IMR-90 (cell line): ENCODE measurements around the gene STXBP6. TPM values are rescaled to one million over a fixed set of nuclear protein-coding genes. Genes with fewer than 3 reads are reported as not detected.
"Not testable (repeated sequence)": the region's sequence is repeated elsewhere in the genome, so short reads cannot be mapped to it uniquely, and the experiment has no call there.

Experiments used
- ATAC-seq: fragments of 200-7000 bp; cut with Tn5 transposase; 2 replicates; pipeline ENCODE4 v1.9.1; 2020; ENCODE audit warnings: low read depth, mild to moderate bottlenecking, moderate library complexity
- BruUV-seq: library from RNA; stranded (reverse); fragments of 400-500 nt; replicated peaks from 2 replicates; lab custom pipeline; 2021; lab: Mats Ljungman, UMichigan
- CTCF ChIA-PET: fragments of 300-600 bp; formaldehyde crosslinking; extraction: SDS; loops from one replicate; lab custom pipeline; 2021; ENCODE audit warnings: antibody characterized with exemption; lab: Yijun Ruan, JAX
- POLR2A ChIA-PET: fragments of 300-600 bp; sonication (Branson Sonifier 250); formaldehyde crosslinking; loops from one replicate; lab custom pipeline; 2022; ENCODE audit warnings: antibody characterized with exemption; ENCODE audit not compliant: unreplicated experiment; lab: Charles Lee
- DNase-seq: peaks from one replicate; pipeline ENCODE4 v3.0.0; 2013
- H2AFZ ChIP-seq: replicated peaks from 2 replicates; pipeline ENCODE3; 2013; ENCODE audit warnings: low read length, mild to moderate bottlenecking; ENCODE audit not compliant: poor library complexity
- H2AK5ac ChIP-seq: 2 replicates; pipeline ENCODE4 v1.6.1; 2013; ENCODE audit warnings: low read depth, low read length, inconsistent platforms
- H2AK9ac ChIP-seq: replicated peaks from 2 replicates; pipeline ENCODE3; 2013; ENCODE audit warnings: mild to moderate bottlenecking, low read depth, low read length, moderate library complexity; ENCODE audit not compliant: poor library complexity
- H2BK120ac ChIP-seq: 2 replicates; pipeline ENCODE4 v1.6.1; 2013; ENCODE audit warnings: low read depth, low read length, inconsistent platforms
- H2BK15ac ChIP-seq: 3 replicates; pipeline ENCODE4 v1.6.1; 2013; ENCODE audit warnings: low read depth, low read length, inconsistent platforms
- H2BK20ac ChIP-seq: 2 replicates; pipeline ENCODE4 v1.6.1; 2013; ENCODE audit warnings: low read depth, mild to moderate bottlenecking, inconsistent platforms, low read length, moderate library complexity
- H2BK5ac ChIP-seq: 2 replicates; pipeline ENCODE4 v1.6.1; 2013; ENCODE audit warnings: mild to moderate bottlenecking, low read depth, low read length, inconsistent platforms; ENCODE audit not compliant: poor library complexity, severe bottlenecking
- H3K14ac ChIP-seq: replicated peaks from 2 replicates; pipeline ENCODE4 v1.6.1; 2013; ENCODE audit warnings: low read depth, low read length, inconsistent platforms
- H3K18ac ChIP-seq: 2 replicates; pipeline ENCODE4 v1.6.1; 2013; ENCODE audit warnings: low read depth, low read length, control low read depth
- H3K23ac ChIP-seq: 2 replicates; pipeline ENCODE4 v1.6.1; 2013; ENCODE audit warnings: low read depth, low read length, inconsistent platforms
- H3K27ac ChIP-seq: 2 replicates; pipeline ENCODE4 v1.5.1; 2013; ENCODE audit warnings: mild to moderate bottlenecking, control low read depth, low read length; ENCODE audit not compliant: insufficient read depth
- H3K27me3 ChIP-seq: 2 replicates; pipeline ENCODE4 v1.6.1; 2013; ENCODE audit warnings: low read length; ENCODE audit not compliant: control insufficient read depth, insufficient read depth
- H3K36me3 ChIP-seq: 2 replicates; pipeline ENCODE4 v1.6.1; 2013; ENCODE audit warnings: low read length, mixed read lengths; ENCODE audit not compliant: control insufficient read depth, insufficient read depth
- H3K4ac ChIP-seq: 2 replicates; pipeline ENCODE4 v1.6.1; 2013; ENCODE audit warnings: low read depth, low read length, inconsistent platforms
- H3K4me1 ChIP-seq: 2 replicates; pipeline ENCODE4 v1.6.1; 2013; ENCODE audit warnings: low read length, mixed read lengths; ENCODE audit not compliant: control insufficient read depth, insufficient read depth
- H3K4me2 ChIP-seq: 2 replicates; pipeline ENCODE4 v1.6.1; 2013; ENCODE audit warnings: low read depth, mild to moderate bottlenecking, control low read depth, low read length, moderate library complexity
- H3K4me3 ChIP-seq: 2 replicates; pipeline ENCODE4 v1.5.1; 2013; ENCODE audit warnings: low read depth, mild to moderate bottlenecking, control low read depth, low read length, moderate library complexity; ENCODE audit not compliant: insufficient read depth
- H3K56ac ChIP-seq: 2 replicates; pipeline ENCODE4 v1.6.1; 2013; ENCODE audit warnings: low read length, inconsistent platforms; ENCODE audit not compliant: insufficient read depth; ENCODE audit errors: extremely low read depth
- H3K79me1 ChIP-seq, 2 experiments: 2 replicates each; pipeline ENCODE4 v1.6.1; 2013; ENCODE audit warnings: low read length in 2 of 2, inconsistent platforms in 1 of 2, low read depth in 1 of 2
- H3K9ac ChIP-seq: 2 replicates; pipeline ENCODE4 v1.6.1; 2013; ENCODE audit warnings: low read depth, low read length, control low read depth
- H3K9me1 ChIP-seq: 2 replicates; pipeline ENCODE4 v1.6.1; 2013; ENCODE audit warnings: low read length, inconsistent platforms; ENCODE audit not compliant: insufficient read depth
- H3K9me3 ChIP-seq: 2 replicates; pipeline ENCODE4 v1.6.1; 2013; ENCODE audit warnings: low read length; ENCODE audit not compliant: control insufficient read depth, insufficient read depth
- H4K20me1 ChIP-seq: 2 replicates; pipeline ENCODE4 v1.6.1; 2013; ENCODE audit warnings: low read length, inconsistent platforms; ENCODE audit not compliant: insufficient read depth
- H4K5ac ChIP-seq: 2 replicates; pipeline ENCODE4 v1.6.1; 2013; ENCODE audit warnings: mild to moderate bottlenecking, low read depth, low read length, control low read depth
- H4K8ac ChIP-seq, 2 experiments: 2 replicates each; pipeline ENCODE4 v1.6.1; 2013; ENCODE audit warnings: low read depth in 2 of 2, low read length in 2 of 2, control low read depth in 1 of 2, inconsistent platforms in 1 of 2
- H4K91ac ChIP-seq: 2 replicates; pipeline ENCODE4 v1.6.1; 2013; ENCODE audit warnings: low read depth, low read length, inconsistent platforms; ENCODE audit not compliant: insufficient read depth
- BHLHE40 ChIP-seq: fragments of 150-350 bp; IDR thresholded peaks from 2 replicates; pipeline ENCODE4 v1.6.1; 2016; ENCODE audit warnings: mild to moderate bottlenecking, low read depth, low read length
- CHD1 ChIP-seq: IDR thresholded peaks from 2 replicates; pipeline ENCODE4 v1.6.1; 2012; ENCODE audit warnings: low read depth, low read length, improper control_type of control experiment
- CTCF ChIP-seq: conservative IDR thresholded peaks from 2 replicates; pipeline ENCODE4 v1.5.1; 2012; ENCODE audit warnings: mild to moderate bottlenecking, low read depth, low read length, improper control_type of control experiment
- MXI1 ChIP-seq: IDR thresholded peaks from 2 replicates; pipeline ENCODE4 v1.6.1; 2012; ENCODE audit warnings: low read depth, mild to moderate bottlenecking, low read length, moderate library complexity, borderline replicate concordance
- RFX5 ChIP-seq: IDR thresholded peaks from 2 replicates; pipeline ENCODE4 v1.8.0; 2012; ENCODE audit warnings: low read depth, mild to moderate bottlenecking, low read length, moderate library complexity
- USF2 ChIP-seq: fragments of 150-350 bp; IDR thresholded peaks from 2 replicates; pipeline ENCODE4 v1.6.1; 2017; ENCODE audit warnings: mild to moderate bottlenecking, antibody characterized with exemption, low read length, low read depth
- WGBS, 2 experiments: methylation state at CpG; one replicate each; pipeline versions ENCODE4 v1.1.5 to v1.1.7; 2013; ENCODE audit warnings: missing lambda C conversion rate in 2 of 2; ENCODE audit not compliant: insufficient read length in 1 of 2; ENCODE audit errors: extremely low coverage in 2 of 2; 5-methylcytosine and 5-hydroxymethylcytosine counted together
- dilution Hi-C: fragments of 300-500 bp; cut with HindIII; formaldehyde crosslinking; loops from one replicate; pipeline ENCODE4 v1.14.3; 2018; ENCODE audit warnings: low sequenced_read_pairs; ENCODE audit not compliant: unreplicated experiment
- in situ Hi-C: fragments of 300-500 bp; cut with MboI; formaldehyde crosslinking; loops from 3 replicates; pipeline ENCODE4 v1.14.3; 2019; ENCODE audit warnings: low sequenced_read_pairs, inconsistent platforms, mixed read lengths
- intact Hi-C: fragments of 100-400 bp; cut with micrococcal nuclease; formaldehyde crosslinking; loops from 2 replicates; pipeline ENCODE4 v1.10.0; 2022
- polyA plus RNA-seq, 3 experiments: library from polyadenylated mRNA; depleted of rRNA; stranded (reverse); fragments of >200 nt; gene quantifications; 2 replicates each; pipeline ENCODE4 v1.2.3, GENCODE V29; 2012; ENCODE audit warnings: low replicate concordance in 1 of 3
- total RNA-seq: library from RNA; depleted of rRNA; stranded (reverse); fragments of >200 nt; gene quantifications from 2 replicates; pipeline ENCODE4 v1.2.3, GENCODE V29; 2012

STXBP6 gene
- total and polyA plus RNA-seq, 2 of the 4 experiments (the other 2 are of a cell fraction): 14.2 to 14.3 TPM

DNA sequence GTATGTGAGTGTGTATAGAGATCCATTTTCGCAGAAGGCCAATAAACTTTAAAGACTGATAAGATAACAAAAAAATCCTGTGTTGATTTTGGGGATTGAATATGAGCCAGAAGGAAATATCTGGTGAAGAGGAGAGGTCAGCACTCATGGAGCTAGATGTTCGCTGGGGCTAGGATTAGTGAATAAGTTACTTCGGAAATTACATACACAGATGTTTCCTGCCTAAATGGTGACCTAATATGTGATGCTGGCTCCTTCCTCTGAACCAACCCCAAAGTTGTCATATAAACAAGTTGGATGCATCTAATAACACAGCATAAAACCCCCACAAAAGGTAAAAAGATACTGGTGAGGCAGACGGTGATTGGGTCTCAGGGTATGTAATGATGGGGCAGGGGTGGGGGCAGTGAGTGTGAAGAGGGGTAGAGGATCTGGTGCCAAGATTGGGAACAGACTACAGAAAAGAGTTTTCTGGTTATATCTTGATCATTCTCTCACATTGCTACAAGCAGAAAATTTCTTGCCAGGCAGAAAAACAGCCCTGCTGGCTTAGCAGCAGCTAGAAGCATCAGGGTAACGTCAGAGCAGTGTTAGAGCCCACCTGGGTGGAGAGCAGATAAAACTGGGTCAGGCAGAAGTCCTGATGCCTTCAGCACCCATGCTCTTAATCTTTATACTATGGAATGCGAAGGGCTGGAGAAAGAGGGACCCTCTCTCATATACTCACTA lies 275.6 kb downstream of the STXBP6 start:
- CTCF ChIA-PET: no interaction called here
- Histone ChIP-seq H2BK5ac (no peak overlapping the region), H4K8ac (no peak overlapping the region), H3K36me3 (no peaks in the 10 kb centered on the region), H3K4me2 (no peak overlapping the region), H4K91ac (no peak overlapping the region), H3K79me1 (no peaks in the 10 kb centered on the region), H3K27me3 (no peaks in the 10 kb centered on the region), H2AK5ac (no peak overlapping the region), H3K4me1 (no peaks in the 10 kb centered on the region), H3K56ac (no peak overlapping the region), H4K20me1 (no peaks in the 10 kb centered on the region), H2AFZ (no peak overlapping the region), H2BK20ac (no peak overlapping the region), H3K4me3 (no peak overlapping the region), H3K18ac (no peak overlapping the region), H3K4ac (no peak overlapping the region), H4K5ac (no peak overlapping the region), H3K27ac (no peak overlapping the region), H3K14ac (no peak overlapping the region), H3K9ac (no peak overlapping the region), H2AK9ac (no peak overlapping the region), H2BK15ac (no peak overlapping the region), H3K23ac (no peak overlapping the region), H3K9me1 (no peaks in the 10 kb centered on the region), H3K9me3 (no peaks in the 10 kb centered on the region), H2BK120ac (no peak overlapping the region)
- WGBS, 2 experiments: no CpG with 5 or more reads among the region's 6 CpGs
- intact Hi-C loops: no loop called here
- TF ChIP-seq CTCF: no peak
- TF ChIP-seq CHD1: no peak
- TF ChIP-seq USF2: no peak
- no peak for TF ChIP-seq MXI1
- no peak for TF ChIP-seq BHLHE40
- TF ChIP-seq RFX5: no peak
- BruUV-seq: no TSS peak
- DNase-seq (no peak), ATAC-seq (no peak)
- in situ Hi-C loops: no loop called here
- POLR2A ChIA-PET: no interaction called here
- dilution Hi-C loops: no loop called here

DNA sequence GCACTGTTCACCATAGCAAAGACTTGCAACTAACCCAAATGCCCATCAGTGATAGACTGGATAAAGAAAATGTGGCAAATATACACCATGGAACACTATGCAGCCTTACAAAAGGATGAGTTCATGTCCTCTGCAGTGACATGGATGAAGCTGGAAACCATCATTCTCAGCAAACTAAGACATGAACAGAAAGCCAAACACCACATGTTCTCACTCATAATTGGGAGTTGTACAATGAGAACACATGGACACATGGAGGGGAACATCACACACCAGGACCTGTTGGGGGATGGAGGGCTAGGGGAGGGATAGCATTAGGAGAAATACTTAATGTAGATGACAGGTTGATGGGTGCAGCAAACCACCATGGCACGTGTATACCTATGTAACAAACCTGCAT lies 276.4 kb downstream of the STXBP6 start:
- DNase-seq, H3K14ac ChIP-seq, H4K5ac ChIP-seq, CTCF ChIA-PET, H3K56ac ChIP-seq, ATAC-seq, H2AFZ ChIP-seq, H3K18ac ChIP-seq, in situ Hi-C loops, H3K4me3 ChIP-seq, intact Hi-C loops, BruUV-seq, H2BK120ac ChIP-seq, H4K20me1 ChIP-seq, POLR2A ChIA-PET, H3K23ac ChIP-seq, dilution Hi-C loops, H2BK20ac ChIP-seq, H3K9ac ChIP-seq, H3K4me2 ChIP-seq, H3K27me3 ChIP-seq, H4K91ac ChIP-seq, H3K27ac ChIP-seq, H3K4me1 ChIP-seq, H2AK9ac ChIP-seq, H2AK5ac ChIP-seq, H3K36me3 ChIP-seq, H3K9me1 ChIP-seq, H3K4ac ChIP-seq, H3K79me1 ChIP-seq, H2BK5ac ChIP-seq, H4K8ac ChIP-seq, H3K9me3 ChIP-seq, H2BK15ac ChIP-seq: not testable (repeated sequence)
- WGBS, 2 experiments: no CpG with 5 or more reads among the region's 1 CpG
